ENCODE results near the gene IGFBP7.

IGFBP7 gene

DNA sequence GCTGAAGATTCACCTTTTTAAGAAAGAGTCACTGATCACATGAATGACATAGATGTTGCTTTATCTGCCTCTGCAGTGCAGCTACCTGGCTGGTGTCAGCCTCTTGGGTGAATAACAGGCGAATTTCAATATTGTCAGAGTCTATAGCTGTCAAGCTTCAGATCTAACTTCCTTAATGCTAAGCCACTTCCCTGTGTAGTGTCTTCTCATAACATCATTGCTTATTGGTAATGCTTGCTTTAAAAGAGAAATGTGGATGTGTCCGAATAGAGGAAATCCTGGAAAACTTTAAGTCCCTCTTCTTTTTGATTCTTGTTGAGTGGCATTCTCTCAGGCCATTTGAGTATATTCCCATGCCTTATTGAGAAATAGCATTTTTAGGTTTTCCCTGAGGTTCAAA, 7.3 kb upstream of the IGFBP7 start:
- Histone ChIP-seq H3K9me2 (replicated peaks; ENCODE audit: low read depth, low read length) (no peaks in the 10 kb centered on the region), H3K79me2 (ENCODE audit: insufficient read depth, low read length) (no peaks in the 10 kb centered on the region), H3K4me3 (ENCODE audit: low read length, poor library complexity, severe bottlenecking) (no peak overlapping the region), H3K36me3 (ENCODE audit: insufficient read depth, low read length) (no peaks in the 10 kb centered on the region), H3K9me3 (ENCODE audit: insufficient read depth, low read depth, low read length) (no peaks in the 10 kb centered on the region), H4K20me1 (ENCODE audit: insufficient read depth, low read length, poor library complexity, severe bottlenecking) (no peaks in the 10 kb centered on the region), H3K9ac (ENCODE audit: low read depth, low read length, poor library complexity, severe bottlenecking) (no peak overlapping the region), H3K27me3 (ENCODE audit: insufficient read depth, low read length, poor library complexity, severe bottlenecking) (no peaks in the 10 kb centered on the region), H3F3A (ENCODE audit: low read depth) (no peaks in the 10 kb centered on the region), H3K4me1 (ENCODE audit: insufficient read depth, low read length, poor library complexity, severe bottlenecking) (peaks cover 48% of the 10 kb centered on the region), H3K4me2 (ENCODE audit: low read depth, low read length, poor library complexity, severe bottlenecking) (no peak overlapping the region), H2AFZ (ENCODE audit: low read length) (no peak overlapping the region)
- no peak for TF ChIP-seq EZH2phosphoT487 (IDR thresholded peaks at IDR 0.05; ENCODE audit: borderline replicate concordance)
- TF ChIP-seq, protein P1, sequence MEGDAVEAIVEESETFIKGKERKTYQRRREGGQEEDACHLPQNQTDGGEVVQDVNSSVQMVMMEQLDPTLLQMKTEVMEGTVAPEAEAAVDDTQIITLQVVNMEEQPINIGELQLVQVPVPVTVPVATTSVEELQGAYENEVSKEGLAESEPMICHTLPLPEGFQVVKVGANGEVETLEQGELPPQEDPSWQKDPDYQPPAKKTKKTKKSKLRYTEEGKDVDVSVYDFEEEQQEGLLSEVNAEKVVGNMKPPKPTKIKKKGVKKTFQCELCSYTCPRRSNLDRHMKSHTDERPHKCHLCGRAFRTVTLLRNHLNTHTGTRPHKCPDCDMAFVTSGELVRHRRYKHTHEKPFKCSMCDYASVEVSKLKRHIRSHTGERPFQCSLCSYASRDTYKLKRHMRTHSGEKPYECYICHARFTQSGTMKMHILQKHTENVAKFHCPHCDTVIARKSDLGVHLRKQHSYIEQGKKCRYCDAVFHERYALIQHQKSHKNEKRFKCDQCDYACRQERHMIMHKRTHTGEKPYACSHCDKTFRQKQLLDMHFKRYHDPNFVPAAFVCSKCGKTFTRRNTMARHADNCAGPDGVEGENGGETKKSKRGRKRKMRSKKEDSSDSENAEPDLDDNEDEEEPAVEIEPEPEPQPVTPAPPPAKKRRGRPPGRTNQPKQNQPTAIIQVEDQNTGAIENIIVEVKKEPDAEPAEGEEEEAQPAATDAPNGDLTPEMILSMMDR (conservative IDR thresholded peaks at IDR 0.05; ENCODE audit: low read length), result no peak

DNA sequence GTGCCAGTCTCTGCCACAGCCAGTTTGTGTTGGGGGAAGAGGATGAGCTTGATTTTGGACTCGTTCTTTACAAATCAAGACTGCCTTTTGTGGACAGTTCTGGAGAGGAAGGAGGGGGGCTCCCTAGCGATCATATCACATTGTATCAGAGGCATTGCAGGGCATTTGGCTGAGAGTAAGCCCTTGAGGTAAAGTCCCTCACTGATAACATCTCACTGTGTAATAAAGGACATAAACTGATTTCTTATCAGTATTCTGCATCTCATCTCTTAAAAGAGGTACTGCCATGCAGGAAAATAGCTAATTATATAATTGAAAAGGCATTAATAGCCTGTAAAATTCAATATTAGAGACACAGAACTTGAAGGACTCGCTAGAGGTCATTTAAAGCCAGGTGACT, 6.1 kb upstream of the IGFBP7 start:
- H3K4me2 ChIP-seq (ENCODE audit: low read depth, low read length, poor library complexity, severe bottlenecking), result peak overlapping the region; percentile 64

DNA sequence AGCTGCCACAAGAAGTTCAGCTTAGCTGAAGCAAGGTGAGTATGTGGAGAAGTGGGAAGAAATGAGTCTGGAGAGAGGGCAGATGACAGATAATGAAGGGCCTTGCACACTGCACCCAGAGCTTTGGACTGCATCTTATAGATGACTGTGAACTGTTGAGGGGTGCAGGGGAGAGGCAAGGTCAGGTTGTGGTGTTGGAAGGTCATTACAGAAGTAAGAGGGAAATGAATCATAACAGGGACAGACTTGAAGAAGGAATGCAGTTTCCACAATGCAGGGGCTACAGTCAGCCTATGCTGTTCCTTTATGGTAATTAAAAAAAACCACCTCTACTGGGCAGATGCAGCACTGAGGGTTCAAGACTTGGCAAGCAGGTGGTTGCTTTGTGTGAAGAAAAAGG, 4.8 kb upstream of the IGFBP7 start:
- peak overlapping the region; percentile 21 for H3K4me2 ChIP-seq (ENCODE audit: low read depth, low read length, poor library complexity, severe bottlenecking)
- H3K9ac ChIP-seq (ENCODE audit: low read depth, low read length, poor library complexity, severe bottlenecking), result no peak overlapping the region
- TF ChIP-seq EZH2phosphoT487 (IDR thresholded peaks at IDR 0.05; ENCODE audit: borderline replicate concordance), result no peak
- TF ChIP-seq, protein P1 (conservative IDR thresholded peaks at IDR 0.05; ENCODE audit: low read length), result no peak
- peaks cover 64% of the 10 kb centered on the region for H3K4me1 ChIP-seq (ENCODE audit: insufficient read depth, low read length, poor library complexity, severe bottlenecking)
- no peak overlapping the region for H3K4me3 ChIP-seq (ENCODE audit: low read length, poor library complexity, severe bottlenecking)
- H3K79me2 ChIP-seq (ENCODE audit: insufficient read depth, low read length), result no peaks in the 10 kb centered on the region
- no peaks in the 10 kb centered on the region for H3K9me3 ChIP-seq (ENCODE audit: insufficient read depth, low read depth, low read length)
- H3F3A ChIP-seq (ENCODE audit: low read depth), result peaks cover 10% of the 10 kb centered on the region
- H3K27me3 ChIP-seq (ENCODE audit: insufficient read depth, low read length, poor library complexity, severe bottlenecking), result no peaks in the 10 kb centered on the region
- no peaks in the 10 kb centered on the region for H3K36me3 ChIP-seq (ENCODE audit: insufficient read depth, low read length)
- H3K9me2 ChIP-seq (replicated peaks; ENCODE audit: low read depth, low read length), result no peaks in the 10 kb centered on the region
- no peak overlapping the region for H2AFZ ChIP-seq (ENCODE audit: low read length)
- H4K20me1 ChIP-seq (ENCODE audit: insufficient read depth, low read length, poor library complexity, severe bottlenecking), result no peaks in the 10 kb centered on the region

More for the DNA sequence above, 6.1 kb upstream of the IGFBP7 start:
- Histone ChIP-seq H2AFZ (ENCODE audit: low read length) (no peak overlapping the region), H4K20me1 (ENCODE audit: insufficient read depth, low read length, poor library complexity, severe bottlenecking) (no peaks in the 10 kb centered on the region), H3F3A (ENCODE audit: low read depth) (peaks cover 1% of the 10 kb centered on the region), H3K9ac (ENCODE audit: low read depth, low read length, poor library complexity, severe bottlenecking) (no peak overlapping the region), H3K27me3 (ENCODE audit: insufficient read depth, low read length, poor library complexity, severe bottlenecking) (no peaks in the 10 kb centered on the region), H3K9me2 (replicated peaks; ENCODE audit: low read depth, low read length) (no peaks in the 10 kb centered on the region), H3K9me3 (ENCODE audit: insufficient read depth, low read depth, low read length) (no peaks in the 10 kb centered on the region), H3K4me3 (ENCODE audit: low read length, poor library complexity, severe bottlenecking) (peak overlapping the region; percentile 31), H3K36me3 (ENCODE audit: insufficient read depth, low read length) (no peaks in the 10 kb centered on the region), H3K79me2 (ENCODE audit: insufficient read depth, low read length) (no peaks in the 10 kb centered on the region), H3K4me1 (ENCODE audit: insufficient read depth, low read length, poor library complexity, severe bottlenecking) (peaks cover 60% of the 10 kb centered on the region)
- TF ChIP-seq, protein P1 (conservative IDR thresholded peaks at IDR 0.05; ENCODE audit: low read length), result no peak
- peak; percentile 7; the same call in 1 of the 2 replicates for TF ChIP-seq EZH2phosphoT487 (IDR thresholded peaks at IDR 0.05; ENCODE audit: borderline replicate concordance)
